Stimulated activated CD8-positive, alpha-beta memory T cell treated with anti-CD3 and anti-CD28 coated beads, Interleukin-15, amount 100 ng/mL, for 48 hours (primary cell): ENCODE data around the gene NOS3.
A peak's percentile ranks its signal among the peaks of the same experiment; 100 is the strongest.

Source experiments
- DNase-seq, 2 donors: peaks; one replicate each; pipeline ENCODE4 v3.0.0-alpha.2; 2020; ENCODE audit warnings: low read depth in 2 of 2

Gene NOS3

GRCh38 chr7:150990416-150991186 lies at the start of gene NOS3:
NOS3 (plus strand) TSS chr7:150991017; CDS start chr7:150993804, 2,787 bp downstream.
- DNase-seq: no peak

- DNase-seq: no peak
Measured at GRCh38 chr7:150941351-150942000, 49.3 kb upstream of the NOS3 start.

GRCh38 chr7:150942001-150942590 lies 48.7 kb upstream of the NOS3 start:
- DNase-seq: peak in 1 of 2 donors; percentile 36

- no peak for DNase-seq
Measured at GRCh38 chr7:150942591-150943452, 48.0 kb upstream of the NOS3 start.

GRCh38 chr7:150943453-150943814 lies 47.4 kb upstream of the NOS3 start:
- no peak for DNase-seq

GRCh38 chr7:150944066-150945042 lies 46.5 kb upstream of the NOS3 start:
- no peak for DNase-seq

- DNase-seq: no peak
Measured at GRCh38 chr7:150945171-150945852, 45.5 kb upstream of the NOS3 start.

- no peak for DNase-seq
Measured at GRCh38 chr7:150945853-150946420, 44.9 kb upstream of the NOS3 start.

GRCh38 chr7:150946421-150947240 lies 44.2 kb upstream of the NOS3 start:
- no peak for DNase-seq

- no peak for DNase-seq
Measured at GRCh38 chr7:150947241-150947745, 43.5 kb upstream of the NOS3 start.

- DNase-seq: no peak
Measured at GRCh38 chr7:150947761-150948651, 42.8 kb upstream of the NOS3 start.

- no peak for DNase-seq
Measured at GRCh38 chr7:150948791-150949251, 42.0 kb upstream of the NOS3 start.

GRCh38 chr7:150949564-150949963 lies 41.3 kb upstream of the NOS3 start:
- DNase-seq: no peak

- no peak for DNase-seq
Measured at GRCh38 chr7:150949971-150950491, 40.8 kb upstream of the NOS3 start.

GRCh38 chr7:150950496-150951180 lies 40.2 kb upstream of the NOS3 start:
- DNase-seq: no peak

- DNase-seq: no peak
Measured at GRCh38 chr7:150951181-150951520, 39.7 kb upstream of the NOS3 start.

- DNase-seq: no peak
Measured at GRCh38 chr7:150951521-150951920, 39.3 kb upstream of the NOS3 start.
